Common myeloid progenitor, CD34-positive (primary cell): ENCODE measurements around the gene DACT1.

Experiments used
- CTCF ChIA-PET: fragments of 350-600 bp; sonication (Branson Sonifier 250); formaldehyde crosslinking; loops from one replicate; lab custom pipeline; 2021; ENCODE audit warnings: antibody characterized with exemption; lab: Charles Lee
- POLR2A ChIA-PET: fragments of 350-600 bp; sonication (Branson Sonifier 250); formaldehyde crosslinking; loops from one replicate; lab custom pipeline; 2021; ENCODE audit warnings: antibody characterized with exemption; lab: Charles Lee
- DNase-seq, 3 donors: peaks; one replicate each; pipeline versions ENCODE4 v3.0.0 to v3.0.0-alpha.2; 2013
- H3K27ac ChIP-seq, 2 experiments: 1 replicate in 1 of 2; 2 replicates in 1 of 2; pipeline ENCODE4 v1.7.0; 2013; ENCODE audit warnings: inconsistent platforms in 2 of 2, low read length in 2 of 2, mild to moderate bottlenecking in 2 of 2, low read depth in 1 of 2, moderate library complexity in 1 of 2; ENCODE audit not compliant: severe bottlenecking in 2 of 2, insufficient read depth in 1 of 2, poor library complexity in 1 of 2
- H3K27me3 ChIP-seq, 5 experiments: replicated peaks in 2 of 5; 1 replicate in 3 of 5; 2 replicates in 2 of 5; pipeline versions ENCODE4 v1.6.1 to v1.7.0; 2013; ENCODE audit warnings: low read length in 4 of 5, mild to moderate bottlenecking in 2 of 5, moderate library complexity in 2 of 5, inconsistent platforms in 1 of 5; ENCODE audit not compliant: insufficient read depth in 5 of 5, control insufficient read depth in 4 of 5
- H3K36me3 ChIP-seq, 4 experiments: 1 replicate in 2 of 4; 2 replicates in 2 of 4; pipeline versions ENCODE4 v1.6.1 to v1.7.0; 2013; ENCODE audit warnings: low read length in 3 of 4, control low read depth in 1 of 4, mild to moderate bottlenecking in 1 of 4; ENCODE audit not compliant: control insufficient read depth in 4 of 4, insufficient read depth in 4 of 4
- H3K4me1 ChIP-seq, 4 experiments: 1 replicate in 3 of 4; 2 replicates in 1 of 4; pipeline versions ENCODE4 v1.6.1 to v1.7.1; 2013; ENCODE audit warnings: low read length in 3 of 4, mild to moderate bottlenecking in 3 of 4, control low read depth in 1 of 4, inconsistent platforms in 1 of 4, moderate library complexity in 1 of 4; ENCODE audit not compliant: control insufficient read depth in 4 of 4, insufficient read depth in 4 of 4; ENCODE audit errors: control extremely low read depth in 1 of 4
- H3K4me3 ChIP-seq, 7 experiments: 1 replicate in 4 of 7; 2 replicates in 3 of 7; pipeline versions ENCODE4 v1.5.1 to v1.7.0; 2013; ENCODE audit warnings: mild to moderate bottlenecking in 7 of 7, low read length in 6 of 7, moderate library complexity in 6 of 7, inconsistent platforms in 2 of 7, low read depth in 2 of 7, control low read depth in 1 of 7; ENCODE audit not compliant: insufficient read depth in 4 of 7, control insufficient read depth in 1 of 7; ENCODE audit errors: extremely low read depth in 1 of 7
- H3K9me3 ChIP-seq, 5 experiments: 1 replicate in 4 of 5; 2 replicates in 1 of 5; pipeline versions ENCODE4 v1.6.1 to v1.7.1; 2013; ENCODE audit warnings: low read length in 4 of 5, mild to moderate bottlenecking in 2 of 5, inconsistent platforms in 1 of 5, low read depth in 1 of 5, moderate library complexity in 1 of 5; ENCODE audit not compliant: control insufficient read depth in 4 of 5, insufficient read depth in 2 of 5; ENCODE audit errors: control extremely low read depth in 1 of 5
- WGBS: methylation state at CpG from one replicate; pipeline ENCODE4 v1.1.5; 2013; ENCODE audit not compliant: insufficient coverage; 5-methylcytosine and 5-hydroxymethylcytosine counted together

DACT1 gene

GRCh38 chr14:58640959-58641358 is 3.2 kb downstream of the DACT1 start:
- ChIA-PET CTCF (interaction anchor here (0.8 to 1.5 kb wide), 5 partner anchors 9 to 416 kb away, joined by 3 to 4 read pairs (median 3); no protein-coding TSS in a partner anchor), POLR2A (interaction anchor here (0.6 kb wide), 1 partner anchor 638 kb away, joined by 7 read pairs; no protein-coding TSS in a partner anchor)
- peaks cover 0 to 9% (median 6%) of the 10 kb centered on the region in 4 experiments for H3K36me3 ChIP-seq
- peaks cover 10 to 39% (median 24%) of the 10 kb centered on the region in 4 experiments for H3K4me1 ChIP-seq
- no CpG with 5 or more reads among the region's 2 CpGs for WGBS
- H3K4me3 ChIP-seq = no peak overlapping the region
- H3K27ac ChIP-seq = no peak overlapping the region
- H3K9me3 ChIP-seq = no peaks in the 10 kb centered on the region
- DNase-seq = no peak
- H3K27me3 ChIP-seq = peaks cover 0 to 9% (median 0%) of the 10 kb centered on the region in 5 experiments

- Histone ChIP-seq H3K27me3 (peaks cover 0 to 9% (median 0%) of the 10 kb centered on the region in 5 experiments), H3K4me3 (no peak overlapping the region), H3K9me3 (no peaks in the 10 kb centered on the region), H3K27ac (no peak overlapping the region), H3K4me1 (peaks cover 8 to 39% (median 24%) of the 10 kb centered on the region in 4 experiments), H3K36me3 (peaks cover 0 to 14% (median 6%) of the 10 kb centered on the region in 4 experiments)
- ChIA-PET CTCF (interaction anchor here (0.8 to 1.5 kb wide), 3 partner anchors 33 to 416 kb away, joined by 3 read pairs; no protein-coding TSS in a partner anchor), POLR2A (interaction anchor here (0.6 kb wide), 1 partner anchor 638 kb away, joined by 7 read pairs; no protein-coding TSS in a partner anchor)
- 100% methylated on average over 2 of the region's 5 CpGs for WGBS
- DNase-seq = peak in 1 of 3 donors; percentile 28
Measured at GRCh38 chr14:58641509-58641908, 3.7 kb downstream of the DACT1 start.

GRCh38 chr14:58643366-58643765 is 5.6 kb downstream of the DACT1 start:
- ChIA-PET POLR2A (no interaction called here), CTCF (interaction anchor here (0.9 to 1.2 kb wide), 3 partner anchors 12 to 412 kb away, joined by 3 to 4 read pairs (median 4); no protein-coding TSS in a partner anchor)
- Histone ChIP-seq H3K27ac (no peak overlapping the region), H3K27me3 (peaks cover 0 to 9% (median 0%) of the 10 kb centered on the region in 5 experiments), H3K4me3 (no peak overlapping the region), H3K9me3 (peaks cover 0 to 4% (median 0%) of the 10 kb centered on the region in 5 experiments), H3K36me3 (peaks cover 0 to 17% (median 9%) of the 10 kb centered on the region in 4 experiments), H3K4me1 (peaks cover 8 to 26% (median 13%) of the 10 kb centered on the region in 4 experiments)
- peak in 1 of 3 donors; percentile 32 for DNase-seq
- WGBS = 0% methylated on average over 1 of the region's 1 CpG

GRCh38 chr14:58645641-58646040 is 7.9 kb downstream of the DACT1 start:
- H3K36me3 ChIP-seq = peaks cover 0 to 17% (median 9%) of the 10 kb centered on the region in 4 experiments
- CTCF ChIA-PET = no interaction called here
- 98% methylated on average over 20 of the region's 20 CpGs for WGBS

GRCh38 chr14:58646479-58646878 is 8.7 kb downstream of the DACT1 start:
- WGBS = 90% methylated on average over 23 of the region's 34 CpGs
- no peak for DNase-seq
- H3K36me3 ChIP-seq = peaks cover 0 to 17% (median 9%) of the 10 kb centered on the region in 4 experiments

More at GRCh38 chr14:58645641-58646040, 7.9 kb downstream of the DACT1 start:
- POLR2A ChIA-PET = no interaction called here
- Histone ChIP-seq H3K4me3 (no peak overlapping the region), H3K9me3 (peaks cover 0 to 4% (median 0%) of the 10 kb centered on the region in 5 experiments), H3K4me1 (peaks cover 0 to 10% (median 2%) of the 10 kb centered on the region in 4 experiments), H3K27me3 (no peaks in the 10 kb centered on the region), H3K27ac (no peak overlapping the region)
- no peak for DNase-seq

GRCh38 chr14:58647777-58648176 is 10.0 kb downstream of the DACT1 start:
- H3K9me3 ChIP-seq = peaks cover 0 to 4% (median 0%) of the 10 kb centered on the region in 5 experiments
- no peak overlapping the region for H3K27ac ChIP-seq
- ChIA-PET CTCF (no interaction called here), POLR2A (no interaction called here)
- WGBS = 96% methylated on average over 3 of the region's 4 CpGs
- no peaks in the 10 kb centered on the region for H3K27me3 ChIP-seq
- DNase-seq = no peak
- peaks cover 0 to 17% (median 8%) of the 10 kb centered on the region in 4 experiments for H3K36me3 ChIP-seq
- peaks cover 0 to 10% (median 2%) of the 10 kb centered on the region in 4 experiments for H3K4me1 ChIP-seq
- no peak overlapping the region for H3K4me3 ChIP-seq

More at GRCh38 chr14:58646479-58646878, 8.7 kb downstream of the DACT1 start:
- CTCF ChIA-PET = no interaction called here
- H3K27me3 ChIP-seq = no peaks in the 10 kb centered on the region
- peaks cover 0 to 4% (median 0%) of the 10 kb centered on the region in 5 experiments for H3K9me3 ChIP-seq
- H3K27ac ChIP-seq = no peak overlapping the region
- peaks cover 0 to 10% (median 2%) of the 10 kb centered on the region in 4 experiments for H3K4me1 ChIP-seq
- H3K4me3 ChIP-seq = no peak overlapping the region
- POLR2A ChIA-PET = no interaction called here

- WGBS = 83% methylated on average over 2 of the region's 2 CpGs
- ChIA-PET POLR2A (no interaction called here), CTCF (interaction anchor here (0.7 to 1.3 kb wide), 3 partner anchors 10 to 361 kb away, joined by 3 read pairs; no protein-coding TSS in a partner anchor)
- Histone ChIP-seq H3K27me3 (no peaks in the 10 kb centered on the region), H3K27ac (no peak overlapping the region), H3K9me3 (peaks cover 0 to 4% (median 0%) of the 10 kb centered on the region in 5 experiments), H3K4me3 (no peak overlapping the region), H3K4me1 (no peaks in the 10 kb centered on the region), H3K36me3 (peaks cover 0 to 9% (median 4%) of the 10 kb centered on the region in 4 experiments)
- DNase-seq = no peak
Measured at GRCh38 chr14:58650857-58651256, 13.1 kb downstream of the DACT1 start.
